ENCODE data around the gene AP3B2. TPM values are rescaled to one million over a fixed set of nuclear protein-coding genes. Genes with fewer than 3 reads are reported as not detected.

Gene AP3B2
- total and polyA plus RNA-seq, 8 donors: 0.29 to 8.0 (median 2.0) TPM; not detected in 1

- no peak overlapping the region for H3K27ac ChIP-seq
- no peak overlapping the region for H3K4me3 ChIP-seq
- no peaks in the 10 kb centered on the region for H3K9me3 ChIP-seq
- no peaks in the 10 kb centered on the region for H3K4me1 ChIP-seq
- intact Hi-C loops (cut with DNase I; ENCODE audit: low total_unique reads): no loop called here
- 86 to 93% (median 90%) methylated on average over 23 of the region's 23 CpGs for WGBS, 5 donors
- H3K36me3 ChIP-seq: no peaks in the 10 kb centered on the region
- H3K27me3 ChIP-seq: peaks cover 0 to 5% (median 0%) of the 10 kb centered on the region in 3 donors
- no peak for DNase-seq
- TF ChIP-seq EP300 (IDR thresholded peaks at IDR 0.05): no peak
- TF ChIP-seq POLR2AphosphoS5 (IDR thresholded peaks at IDR 0.05): no peak
- TF ChIP-seq CTCF (IDR thresholded peaks at IDR 0.05): no peak
Measured at GRCh38 chr15:82692171-82692570, 17.5 kb downstream of the AP3B2 start.

GRCh38 chr15:82689147-82689546 lies 20.5 kb downstream of the AP3B2 start:
- H3K9me3 ChIP-seq: no peaks in the 10 kb centered on the region
- WGBS, 5 donors: 91 to 95% (median 93%) methylated on average over 8 of the region's 8 CpGs
- H3K27ac ChIP-seq: no peak overlapping the region
- TF ChIP-seq CTCF (IDR thresholded peaks at IDR 0.05) (no peak), POLR2AphosphoS5 (IDR thresholded peaks at IDR 0.05) (no peak), EP300 (IDR thresholded peaks at IDR 0.05) (no peak), POLR2A (IDR thresholded peaks at IDR 0.05) (no peak)
- no peak overlapping the region for H3K4me3 ChIP-seq
- H3K36me3 ChIP-seq: no peaks in the 10 kb centered on the region
- no peak for DNase-seq
- intact Hi-C loops (cut with DNase I; ENCODE audit: low total_unique reads): no loop called here
- no peaks in the 10 kb centered on the region for H3K4me1 ChIP-seq
- H3K27me3 ChIP-seq: peaks cover 0 to 5% (median 0%) of the 10 kb centered on the region in 3 donors

- intact Hi-C loops (cut with DNase I; ENCODE audit: low total_unique reads): no loop called here
- H3K27ac ChIP-seq: no peak overlapping the region
- no peaks in the 10 kb centered on the region for H3K9me3 ChIP-seq
- TF ChIP-seq CTCF (IDR thresholded peaks at IDR 0.05): no peak
- no peak for TF ChIP-seq POLR2A (IDR thresholded peaks at IDR 0.05)
- no peak for TF ChIP-seq EP300 (IDR thresholded peaks at IDR 0.05)
- TF ChIP-seq POLR2AphosphoS5 (IDR thresholded peaks at IDR 0.05): no peak
- WGBS, 5 donors: 83 to 88% (median 86%) methylated on average over 9 to 10 of the region's 10 CpGs
- no peak for DNase-seq
- no peaks in the 10 kb centered on the region for H3K36me3 ChIP-seq
- H3K27me3 ChIP-seq: peaks cover 0 to 5% (median 0%) of the 10 kb centered on the region in 3 donors
- no peaks in the 10 kb centered on the region for H3K4me1 ChIP-seq
- H3K4me3 ChIP-seq: no peak overlapping the region
Measured at GRCh38 chr15:82688691-82689090, 21.0 kb downstream of the AP3B2 start.

GRCh38 chr15:82681371-82681770 lies 28.3 kb downstream of the AP3B2 start:
- WGBS, 5 donors: 83 to 91% (median 88%) methylated on average over 10 of the region's 10 CpGs
- Histone ChIP-seq H3K27me3 (peaks cover 0 to 33% (median 26%) of the 10 kb centered on the region in 3 donors), H3K4me1 (peaks cover 0 to 17% (median 14%) of the 10 kb centered on the region in 4 donors), H3K4me3 (peak overlapping the region in 2 of 4 donors; percentile 49 to 56), H3K36me3 (no peaks in the 10 kb centered on the region), H3K9me3 (no peaks in the 10 kb centered on the region), H3K27ac (no peak overlapping the region)
- intact Hi-C loops (cut with DNase I; ENCODE audit: low total_unique reads): no loop called here
- no peak for DNase-seq
- no peak for TF ChIP-seq EP300 (IDR thresholded peaks at IDR 0.05)
- TF ChIP-seq POLR2A (IDR thresholded peaks at IDR 0.05): no peak
- no peak for TF ChIP-seq POLR2AphosphoS5 (IDR thresholded peaks at IDR 0.05)
